WTC11 (cell line): ENCODE data around the gene CLEC7A. TPM values are rescaled to one million over a fixed set of nuclear protein-coding genes. Genes with fewer than 3 reads are reported as not detected.

ENCODE experiments used
- ATAC-seq: fragments of 200-7000 bp; cut with Tn5 transposase; 2 replicates; pipeline ENCODE4 v1.10.0; 2021; ENCODE audit warnings: mild to moderate bottlenecking, moderate library complexity
- CTCF ChIA-PET: fragments of 300-600 bp; sonication (Branson Sonifier 250); formaldehyde crosslinking; loops from one replicate; lab custom pipeline; 2021; ENCODE audit warnings: antibody characterized with exemption; lab: Charles Lee
- POLR2A ChIA-PET: fragments of 350-600 bp; sonication (Branson Sonifier 250); formaldehyde crosslinking; loops from one replicate; lab custom pipeline; 2021; ENCODE audit warnings: antibody characterized with exemption; lab: Charles Lee
- DNase-seq: peaks from one replicate; pipeline ENCODE4 v3.0.0; 2021; ENCODE audit warnings: low spot score
- H3K27ac Mint-ChIP-seq: 2 replicates; pipeline ENCODE4 v1.8.0; 2021; ENCODE audit warnings: mixed read lengths
- H3K27me3 Mint-ChIP-seq: 2 replicates; pipeline ENCODE4 v1.8.0; 2021; ENCODE audit warnings: low read depth, mild to moderate bottlenecking, moderate library complexity, mixed read lengths
- H3K36me3 Mint-ChIP-seq: 2 replicates; pipeline ENCODE4 v1.8.0; 2021; ENCODE audit warnings: mixed read lengths
- H3K4me1 Mint-ChIP-seq: 2 replicates; pipeline ENCODE4 v1.8.0; 2022; ENCODE audit warnings: mixed read lengths
- H3K4me3 Mint-ChIP-seq: 2 replicates; pipeline ENCODE4 v1.8.0; 2021; ENCODE audit warnings: mild to moderate bottlenecking, moderate library complexity, mixed read lengths
- H3K9me3 Mint-ChIP-seq: 2 replicates; pipeline ENCODE4 v1.8.0; 2021; ENCODE audit warnings: mixed read lengths
- ERG ChIP-seq: fragments of 250-450 bp; sonication (Bioruptor Pico); IDR thresholded peaks from 2 replicates; pipeline ENCODE4 v1.8.0; 2021; ENCODE audit warnings: mild to moderate bottlenecking
- GRHL2 ChIP-seq: fragments of 250-450 bp; sonication (Bioruptor Pico); IDR thresholded peaks from 2 replicates; pipeline ENCODE4 v1.8.0; 2022; ENCODE audit warnings: mild to moderate bottlenecking, moderate library complexity; ENCODE audit not compliant: insufficient replicate concordance, severe bottlenecking
- NFATC4 ChIP-seq: fragments of 250-450 bp; sonication (Bioruptor Pico); IDR thresholded peaks from 2 replicates; pipeline ENCODE4 v1.9.0; 2021; ENCODE audit warnings: mild to moderate bottlenecking
- RELA ChIP-seq: sonication (generic); formaldehyde crosslinking; IDR thresholded peaks from 2 replicates; pipeline ENCODE4 v1.8.1; 2022; ENCODE audit warnings: missing genetic modification reagents, mild to moderate bottlenecking, borderline replicate concordance
- SMAD3 ChIP-seq: sonication (generic); formaldehyde crosslinking; IDR thresholded peaks from 2 replicates; pipeline ENCODE4 v1.8.0; 2022; ENCODE audit warnings: missing genetic modification reagents, mild to moderate bottlenecking, borderline replicate concordance
- STAT6 ChIP-seq: sonication (generic); formaldehyde crosslinking; conservative IDR thresholded peaks from 2 replicates; pipeline ENCODE4 v1.8.1; 2023; ENCODE audit warnings: mild to moderate bottlenecking, low read depth, missing genetic modification reagents, moderate library complexity
- ZNF416 ChIP-seq: fragments of 250-450 bp; sonication (Bioruptor Pico); IDR thresholded peaks from 2 replicates; pipeline ENCODE4 v1.9.0; 2021; ENCODE audit warnings: mild to moderate bottlenecking, inconsistent platforms
- ZSCAN18 ChIP-seq: fragments of 250-450 bp; sonication (Bioruptor Pico); IDR thresholded peaks from 2 replicates; pipeline ENCODE4 v2.1.2; 2022; ENCODE audit warnings: mild to moderate bottlenecking, moderate library complexity
- total RNA-seq: library from RNA; stranded (reverse); gene quantifications from 3 replicates; pipeline ENCODE4 v1.2.3, GENCODE V29; 2021
- TF ChIP-seq, protein P1 (sequence below): sonication (generic); formaldehyde crosslinking; IDR thresholded peaks from 2 replicates; pipeline ENCODE4 v1.8.0; 2023; ENCODE audit warnings: mild to moderate bottlenecking, missing genetic modification reagents
- TF ChIP-seq, protein P2 (sequence below): sonication (generic); formaldehyde crosslinking; IDR thresholded peaks from 2 replicates; pipeline ENCODE4 v1.8.0; 2022; ENCODE audit warnings: mild to moderate bottlenecking, missing genetic modification reagents
- TF ChIP-seq, protein P3 (sequence below): sonication (generic); formaldehyde crosslinking; IDR thresholded peaks from 2 replicates; pipeline ENCODE4 v1.8.1; 2023; ENCODE audit warnings: mild to moderate bottlenecking, moderate library complexity, missing genetic modification reagents

Gene CLEC7A
- total RNA-seq, 1 experiment from 2014 or later: 0.48 TPM

- no peak for TF ChIP-seq ZSCAN18 (CRISPR knock-in tag)
- TF ChIP-seq SMAD3 (CRISPR knock-in tag): no peak
- no peak for TF ChIP-seq ZNF416
- no peak for TF ChIP-seq RELA
- no peak for TF ChIP-seq STAT6 (CRISPR knock-in tag)
- TF ChIP-seq, protein P1, sequence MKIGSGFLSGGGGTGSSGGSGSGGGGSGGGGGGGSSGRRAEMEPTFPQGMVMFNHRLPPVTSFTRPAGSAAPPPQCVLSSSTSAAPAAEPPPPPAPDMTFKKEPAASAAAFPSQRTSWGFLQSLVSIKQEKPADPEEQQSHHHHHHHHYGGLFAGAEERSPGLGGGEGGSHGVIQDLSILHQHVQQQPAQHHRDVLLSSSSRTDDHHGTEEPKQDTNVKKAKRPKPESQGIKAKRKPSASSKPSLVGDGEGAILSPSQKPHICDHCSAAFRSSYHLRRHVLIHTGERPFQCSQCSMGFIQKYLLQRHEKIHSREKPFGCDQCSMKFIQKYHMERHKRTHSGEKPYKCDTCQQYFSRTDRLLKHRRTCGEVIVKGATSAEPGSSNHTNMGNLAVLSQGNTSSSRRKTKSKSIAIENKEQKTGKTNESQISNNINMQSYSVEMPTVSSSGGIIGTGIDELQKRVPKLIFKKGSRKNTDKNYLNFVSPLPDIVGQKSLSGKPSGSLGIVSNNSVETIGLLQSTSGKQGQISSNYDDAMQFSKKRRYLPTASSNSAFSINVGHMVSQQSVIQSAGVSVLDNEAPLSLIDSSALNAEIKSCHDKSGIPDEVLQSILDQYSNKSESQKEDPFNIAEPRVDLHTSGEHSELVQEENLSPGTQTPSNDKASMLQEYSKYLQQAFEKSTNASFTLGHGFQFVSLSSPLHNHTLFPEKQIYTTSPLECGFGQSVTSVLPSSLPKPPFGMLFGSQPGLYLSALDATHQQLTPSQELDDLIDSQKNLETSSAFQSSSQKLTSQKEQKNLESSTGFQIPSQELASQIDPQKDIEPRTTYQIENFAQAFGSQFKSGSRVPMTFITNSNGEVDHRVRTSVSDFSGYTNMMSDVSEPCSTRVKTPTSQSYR (CRISPR knock-in tag): no peak
- no peak for TF ChIP-seq NFATC4 (CRISPR knock-in tag)
- TF ChIP-seq GRHL2 (CRISPR knock-in tag): no peak
- no peak for TF ChIP-seq ERG (CRISPR knock-in tag)
- TF ChIP-seq, all 79 proteins: peak for 0
Measured at GRCh38 chr12:10155966-10156365, 26.0 kb upstream of the CLEC7A start (continued).

DNA sequence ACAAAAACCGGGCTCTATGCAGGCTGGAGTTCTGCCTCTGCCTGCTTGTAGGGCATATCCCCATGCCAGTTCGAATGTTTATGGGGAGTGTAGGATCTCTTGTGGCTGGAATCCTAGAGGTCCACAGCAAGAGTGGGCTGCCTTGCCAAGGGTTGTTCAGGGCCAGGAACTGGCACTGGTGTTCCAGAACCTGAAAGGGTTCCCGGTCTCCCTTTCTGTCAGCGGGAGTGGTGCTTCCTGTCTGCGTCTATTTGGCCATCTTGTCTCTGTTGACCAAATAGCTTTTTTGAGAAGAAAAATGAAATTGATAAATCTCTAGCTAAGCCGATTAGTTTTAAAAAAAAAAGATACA lies 24.1 kb upstream of the CLEC7A start:
- H3K4me1 Mint-ChIP-seq: peaks cover 7% of the 10 kb centered on the region
- H3K36me3 Mint-ChIP-seq: no peaks in the 10 kb centered on the region
- H3K4me3 Mint-ChIP-seq: peak overlapping the region; percentile 81
- ATAC-seq (no peak), DNase-seq (no peak)
- peak overlapping the region; percentile 90 for H3K27ac Mint-ChIP-seq
- TF ChIP-seq, protein P2, sequence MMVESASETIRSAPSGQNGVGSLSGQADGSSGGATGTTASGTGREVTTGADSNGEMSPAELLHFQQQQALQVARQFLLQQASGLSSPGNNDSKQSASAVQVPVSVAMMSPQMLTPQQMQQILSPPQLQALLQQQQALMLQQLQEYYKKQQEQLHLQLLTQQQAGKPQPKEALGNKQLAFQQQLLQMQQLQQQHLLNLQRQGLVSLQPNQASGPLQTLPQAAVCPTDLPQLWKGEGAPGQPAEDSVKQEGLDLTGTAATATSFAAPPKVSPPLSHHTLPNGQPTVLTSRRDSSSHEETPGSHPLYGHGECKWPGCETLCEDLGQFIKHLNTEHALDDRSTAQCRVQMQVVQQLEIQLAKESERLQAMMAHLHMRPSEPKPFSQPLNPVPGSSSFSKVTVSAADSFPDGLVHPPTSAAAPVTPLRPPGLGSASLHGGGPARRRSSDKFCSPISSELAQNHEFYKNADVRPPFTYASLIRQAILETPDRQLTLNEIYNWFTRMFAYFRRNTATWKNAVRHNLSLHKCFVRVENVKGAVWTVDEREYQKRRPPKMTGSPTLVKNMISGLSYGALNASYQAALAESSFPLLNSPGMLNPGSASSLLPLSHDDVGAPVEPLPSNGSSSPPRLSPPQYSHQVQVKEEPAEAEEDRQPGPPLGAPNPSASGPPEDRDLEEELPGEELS (CRISPR knock-in tag): 0 out of 2 replicates have a peak, but pooled peaks have one; percentile 16
- TF ChIP-seq, protein P3, sequence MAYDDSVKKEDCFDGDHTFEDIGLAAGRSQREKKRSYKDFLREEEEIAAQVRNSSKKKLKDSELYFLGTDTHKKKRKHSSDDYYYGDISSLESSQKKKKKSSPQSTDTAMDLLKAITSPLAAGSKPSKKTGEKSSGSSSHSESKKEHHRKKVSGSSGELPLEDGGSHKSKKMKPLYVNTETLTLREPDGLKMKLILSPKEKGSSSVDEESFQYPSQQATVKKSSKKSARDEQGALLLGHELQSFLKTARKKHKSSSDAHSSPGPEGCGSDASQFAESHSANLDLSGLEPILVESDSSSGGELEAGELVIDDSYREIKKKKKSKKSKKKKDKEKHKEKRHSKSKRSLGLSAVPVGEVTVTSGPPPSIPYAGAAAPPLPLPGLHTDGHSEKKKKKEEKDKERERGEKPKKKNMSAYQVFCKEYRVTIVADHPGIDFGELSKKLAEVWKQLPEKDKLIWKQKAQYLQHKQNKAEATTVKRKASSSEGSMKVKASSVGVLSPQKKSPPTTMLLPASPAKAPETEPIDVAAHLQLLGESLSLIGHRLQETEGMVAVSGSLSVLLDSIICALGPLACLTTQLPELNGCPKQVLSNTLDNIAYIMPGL: no peak
- ChIA-PET CTCF (interaction anchor here (1.0 kb wide), 1 partner anchor 27 kb away, joined by 6 read pairs; no protein-coding TSS in a partner anchor), POLR2A (interaction anchor here (2.5 kb wide), 1 partner anchor 58 kb away, joined by 12 read pairs; the partner anchor contains the start of gene GABARAPL1)
- no peaks in the 10 kb centered on the region; the same call in 1 of the 2 replicates for H3K27me3 Mint-ChIP-seq
- no peaks in the 10 kb centered on the region for H3K9me3 Mint-ChIP-seq
